Endothelial cell (in vitro differentiated cells): ENCODE data around the gene ADA. TPM values are rescaled to one million over a fixed set of nuclear protein-coding genes. Genes with fewer than 3 reads are reported as not detected.
A peak's percentile ranks its signal among the peaks of the same experiment; 100 is the strongest.
"Not testable (repeated sequence)": the region's sequence is repeated elsewhere in the genome, so short reads cannot be mapped to it uniquely, and the experiment has no call there.

Experiments
- DNase-seq: peaks from one replicate; pipeline ENCODE4 v3.0.0; 2021; ENCODE audit warnings: low spot score
- H3K27ac Mint-ChIP-seq: one replicate; pipeline ENCODE4 v1.8.0; 2021; ENCODE audit warnings: mixed read lengths, inconsistent platforms; ENCODE audit not compliant: unreplicated experiment
- H3K27me3 Mint-ChIP-seq: one replicate; pipeline ENCODE4 v1.8.0; 2021; ENCODE audit warnings: mild to moderate bottlenecking, moderate library complexity, mixed read lengths, inconsistent platforms; ENCODE audit not compliant: unreplicated experiment
- H3K36me3 Mint-ChIP-seq: one replicate; pipeline ENCODE4 v1.8.0; 2021; ENCODE audit warnings: mild to moderate bottlenecking, low read depth, mixed read lengths, inconsistent platforms; ENCODE audit not compliant: unreplicated experiment
- H3K4me1 Mint-ChIP-seq: one replicate; pipeline ENCODE4 v1.8.0; 2021; ENCODE audit warnings: mild to moderate bottlenecking, mixed read lengths, inconsistent platforms; ENCODE audit not compliant: unreplicated experiment
- H3K4me3 Mint-ChIP-seq: one replicate; pipeline ENCODE4 v1.8.0; 2021; ENCODE audit warnings: mild to moderate bottlenecking, mixed read lengths, inconsistent platforms; ENCODE audit not compliant: unreplicated experiment
- H3K9me3 Mint-ChIP-seq: one replicate; pipeline ENCODE4 v1.8.0; 2021; ENCODE audit warnings: mixed read lengths, inconsistent platforms; ENCODE audit not compliant: unreplicated experiment
- CTCF ChIP-seq: fragments of 200-600 bp; sonication (generic); IDR thresholded peaks from one replicate; pipeline ENCODE4 v1.5.0; 2021; ENCODE audit warnings: antibody characterized with exemption; ENCODE audit not compliant: unreplicated experiment
- total RNA-seq: library from RNA; stranded (reverse); fragmentation: NEBNext Ultra II Directional; extraction: Animal tissue kit (Norgen Biotek cat#: 25700); gene quantifications from one replicate; pipeline ENCODE4 v1.2.1, GENCODE V29; 2021; ENCODE audit not compliant: unreplicated experiment

The ADA gene
- total RNA-seq, 1 donor from 2014 or later: 137 TPM

DNA sequence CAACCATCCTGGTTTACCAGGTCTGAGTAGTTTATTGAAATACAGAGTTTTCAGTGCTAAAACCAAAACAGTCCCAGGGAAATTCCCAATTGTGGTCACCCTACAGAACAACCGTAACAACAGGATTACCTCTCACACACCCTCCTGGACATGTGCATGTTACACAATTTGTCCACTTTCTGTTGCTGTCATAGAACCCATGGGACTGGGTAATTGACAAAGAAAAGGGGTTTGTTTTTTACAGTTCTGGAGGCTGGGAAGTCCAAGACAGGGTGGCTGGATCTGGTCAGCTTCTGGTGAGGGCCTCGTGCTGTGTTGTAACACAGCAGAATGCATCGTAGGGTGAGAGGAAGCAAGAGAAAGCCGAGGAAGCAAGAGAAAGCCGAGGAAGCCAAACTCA lies 9.1 kb upstream of the ADA start:
- Mint-ChIP-seq H3K4me1 (peaks cover 14% of the 10 kb centered on the region), H3K36me3 (peaks cover 4% of the 10 kb centered on the region), H3K4me3 (no peak overlapping the region), H3K9me3 (no peaks in the 10 kb centered on the region), H3K27me3 (peaks cover 11% of the 10 kb centered on the region), H3K27ac (no peak overlapping the region)
- no peak for TF ChIP-seq CTCF
- no peak for DNase-seq

DNA sequence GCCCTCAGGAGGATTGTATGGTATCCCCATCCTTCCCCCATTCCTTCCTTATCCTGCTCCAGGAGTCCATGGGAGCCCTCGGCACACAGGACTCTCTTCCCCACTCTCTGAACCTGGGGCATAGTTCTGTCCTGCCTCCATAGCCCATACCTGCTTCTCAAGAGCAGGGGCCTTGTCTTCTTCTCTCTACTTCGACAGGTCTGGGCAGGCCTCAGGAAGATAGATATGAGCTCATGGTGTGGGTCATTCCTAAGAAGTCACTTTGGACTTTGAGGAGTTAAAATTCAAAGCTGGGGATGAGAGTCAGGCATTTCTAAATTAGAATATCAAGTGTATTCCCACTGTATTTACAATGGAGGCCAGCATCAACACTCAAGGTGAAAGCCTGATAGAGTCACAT lies 8.4 kb upstream of the ADA start:
- Mint-ChIP-seq H3K4me3 (peak overlapping the region; percentile 24), H3K4me1 (peaks cover 20% of the 10 kb centered on the region), H3K36me3 (peaks cover 4% of the 10 kb centered on the region), H3K27ac (no peak overlapping the region), H3K9me3 (no peaks in the 10 kb centered on the region), H3K27me3 (peaks cover 11% of the 10 kb centered on the region)
- no peak for TF ChIP-seq CTCF
- DNase-seq: no peak

GRCh38 chr20:44658810-44659209 lies 7.3 kb upstream of the ADA start:
- Mint-ChIP-seq H3K27me3 (peaks cover 14% of the 10 kb centered on the region), H3K9me3 (no peaks in the 10 kb centered on the region), H3K4me1 (peaks cover 20% of the 10 kb centered on the region), H3K27ac (no peak overlapping the region), H3K4me3 (no peak overlapping the region), H3K36me3 (peaks cover 4% of the 10 kb centered on the region)
- TF ChIP-seq CTCF: no peak
- no peak for DNase-seq

- Mint-ChIP-seq H3K4me3 (no peak overlapping the region), H3K36me3 (peaks cover 4% of the 10 kb centered on the region), H3K9me3 (no peaks in the 10 kb centered on the region), H3K27ac (no peak overlapping the region), H3K4me1 (peaks cover 29% of the 10 kb centered on the region), H3K27me3 (peaks cover 14% of the 10 kb centered on the region)
- TF ChIP-seq CTCF: no peak
- DNase-seq: no peak
Observed at GRCh38 chr20:44657875-44658274, 6.4 kb upstream of the ADA start.

GRCh38 chr20:44656448-44656847 lies 4.9 kb upstream of the ADA start:
- no peak for TF ChIP-seq CTCF
- Mint-ChIP-seq H3K36me3 (peaks cover 4% of the 10 kb centered on the region), H3K9me3 (no peaks in the 10 kb centered on the region), H3K27ac (peak overlapping the region; percentile 89), H3K4me3 (no peak overlapping the region), H3K4me1 (peaks cover 33% of the 10 kb centered on the region), H3K27me3 (peaks cover 14% of the 10 kb centered on the region)
- DNase-seq: no peak

- DNase-seq: not testable (repeated sequence)
- Mint-ChIP-seq H3K27me3 (peaks cover 13% of the 10 kb centered on the region), H3K4me1 (peaks cover 36% of the 10 kb centered on the region)
Observed at GRCh38 chr20:44654210-44654609, 2.7 kb upstream of the ADA start.

More at GRCh38 chr20:44654210-44654609, 2.7 kb upstream of the ADA start:
- H3K36me3 Mint-ChIP-seq, H3K27ac Mint-ChIP-seq, H3K9me3 Mint-ChIP-seq: not testable (repeated sequence)
- H3K4me3 Mint-ChIP-seq: peak overlapping the region; percentile 33
